GM18519 (cell line): ENCODE results near the gene HSP90AB1.

ENCODE experiments used
- ATAC-seq: cut with Tn5 transposase; IDR thresholded peaks from one replicate; pipeline ENCODE4 v1.9.1; 2021; ENCODE audit warnings: mild to moderate bottlenecking, moderate library complexity; ENCODE audit not compliant: unreplicated experiment, low FRiP score

HSP90AB1 gene

GRCh38 chr6:44265007-44265721 is 18.3 kb downstream of the HSP90AB1 start, which contains the start of gene NFKBIE:
Gene NFKBIE (minus strand): TSS chr6:44265551. CDS start chr6:44265346, 205 bp downstream.
- ATAC-seq, result no peak

GRCh38 chr6:44265722-44266233 is 18.9 kb downstream of the HSP90AB1 start:
- no peak for ATAC-seq

- ATAC-seq, result no peak
Observed at GRCh38 chr6:44266347-44266746, 19.4 kb downstream of the HSP90AB1 start.

GRCh38 chr6:44267252-44267651 is 20.4 kb downstream of the HSP90AB1 start:
- no peak for ATAC-seq

- ATAC-seq, result no peak
Observed at GRCh38 chr6:44268095-44268628, 21.3 kb downstream of the HSP90AB1 start.

- no peak for ATAC-seq
Observed at GRCh38 chr6:44269178-44269920, 22.4 kb downstream of the HSP90AB1 start.

GRCh38 chr6:44269921-44270525 is 23.1 kb downstream of the HSP90AB1 start, which contains the start of gene TMEM151B:
Gene TMEM151B (plus strand): TSS chr6:44270450. CDS start chr6:44270743, 293 bp downstream.
- ATAC-seq, result no peak

- ATAC-seq, result no peak
Observed at GRCh38 chr6:44270526-44271405, 23.9 kb downstream of the HSP90AB1 start.

GRCh38 chr6:44271406-44271723 is 24.5 kb downstream of the HSP90AB1 start:
- ATAC-seq, result no peak

GRCh38 chr6:44271914-44272313 is 25.0 kb downstream of the HSP90AB1 start:
- no peak for ATAC-seq

GRCh38 chr6:44272529-44272928 is 25.6 kb downstream of the HSP90AB1 start:
- ATAC-seq, result no peak

- no peak for ATAC-seq
Observed at GRCh38 chr6:44272999-44273566, 26.2 kb downstream of the HSP90AB1 start.

- ATAC-seq, result no peak
Observed at GRCh38 chr6:44273617-44274016, 26.7 kb downstream of the HSP90AB1 start.

GRCh38 chr6:44275271-44275748 is 28.4 kb downstream of the HSP90AB1 start:
- ATAC-seq, result no peak

GRCh38 chr6:44275749-44276648 is 29.1 kb downstream of the HSP90AB1 start:
- ATAC-seq, result no peak

- ATAC-seq, result no peak
Observed at GRCh38 chr6:44276667-44277640, 30.1 kb downstream of the HSP90AB1 start.

GRCh38 chr6:44277763-44278162 is 30.9 kb downstream of the HSP90AB1 start:
- no peak for ATAC-seq
